ENCODE data around the gene FGGY. TPM values are rescaled to one million over a fixed set of nuclear protein-coding genes. Genes with fewer than 3 reads are reported as not detected.

The FGGY gene
- total RNA-seq, 4 donors from 2014 or later = 20.6 to 138 (median 32.8) TPM

DNA sequence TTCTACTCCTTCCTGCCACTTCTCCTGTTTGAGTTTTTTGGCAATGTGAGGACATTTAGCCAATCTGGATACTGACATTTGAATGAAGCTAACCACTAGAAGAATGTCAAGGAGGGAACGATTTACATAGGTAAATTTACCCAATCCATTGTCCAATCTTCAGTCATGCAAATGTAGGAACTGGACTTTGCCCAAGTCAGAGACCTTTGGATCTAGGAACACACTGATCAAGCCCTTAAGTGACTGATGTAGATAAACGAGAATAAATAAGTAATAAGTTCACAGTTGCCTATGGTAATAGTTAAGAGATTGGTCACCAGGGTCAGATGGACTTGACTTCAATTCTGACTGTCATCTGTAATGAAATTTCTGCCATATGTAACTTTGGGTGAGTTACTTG lies 177.6 kb downstream of the FGGY start:
- no peak for TF ChIP-seq POLR2A (IDR thresholded peaks at IDR 0.05)
- TF ChIP-seq, protein P1, sequence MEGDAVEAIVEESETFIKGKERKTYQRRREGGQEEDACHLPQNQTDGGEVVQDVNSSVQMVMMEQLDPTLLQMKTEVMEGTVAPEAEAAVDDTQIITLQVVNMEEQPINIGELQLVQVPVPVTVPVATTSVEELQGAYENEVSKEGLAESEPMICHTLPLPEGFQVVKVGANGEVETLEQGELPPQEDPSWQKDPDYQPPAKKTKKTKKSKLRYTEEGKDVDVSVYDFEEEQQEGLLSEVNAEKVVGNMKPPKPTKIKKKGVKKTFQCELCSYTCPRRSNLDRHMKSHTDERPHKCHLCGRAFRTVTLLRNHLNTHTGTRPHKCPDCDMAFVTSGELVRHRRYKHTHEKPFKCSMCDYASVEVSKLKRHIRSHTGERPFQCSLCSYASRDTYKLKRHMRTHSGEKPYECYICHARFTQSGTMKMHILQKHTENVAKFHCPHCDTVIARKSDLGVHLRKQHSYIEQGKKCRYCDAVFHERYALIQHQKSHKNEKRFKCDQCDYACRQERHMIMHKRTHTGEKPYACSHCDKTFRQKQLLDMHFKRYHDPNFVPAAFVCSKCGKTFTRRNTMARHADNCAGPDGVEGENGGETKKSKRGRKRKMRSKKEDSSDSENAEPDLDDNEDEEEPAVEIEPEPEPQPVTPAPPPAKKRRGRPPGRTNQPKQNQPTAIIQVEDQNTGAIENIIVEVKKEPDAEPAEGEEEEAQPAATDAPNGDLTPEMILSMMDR (IDR thresholded peaks at IDR 0.05) = no peak
- H3K4me3 ChIP-seq = no peak overlapping the region
- H3K4me1 ChIP-seq = no peaks in the 10 kb centered on the region
- H3K36me3 ChIP-seq = no peaks in the 10 kb centered on the region
- H3K27me3 ChIP-seq = no peaks in the 10 kb centered on the region
- intact Hi-C loops (cut with DNase I; ENCODE audit: low total_unique reads) = no loop called here
- H3K27ac ChIP-seq = no peak overlapping the region
- H3K9me3 ChIP-seq = no peaks in the 10 kb centered on the region
- DNase-seq = no peak

DNA sequence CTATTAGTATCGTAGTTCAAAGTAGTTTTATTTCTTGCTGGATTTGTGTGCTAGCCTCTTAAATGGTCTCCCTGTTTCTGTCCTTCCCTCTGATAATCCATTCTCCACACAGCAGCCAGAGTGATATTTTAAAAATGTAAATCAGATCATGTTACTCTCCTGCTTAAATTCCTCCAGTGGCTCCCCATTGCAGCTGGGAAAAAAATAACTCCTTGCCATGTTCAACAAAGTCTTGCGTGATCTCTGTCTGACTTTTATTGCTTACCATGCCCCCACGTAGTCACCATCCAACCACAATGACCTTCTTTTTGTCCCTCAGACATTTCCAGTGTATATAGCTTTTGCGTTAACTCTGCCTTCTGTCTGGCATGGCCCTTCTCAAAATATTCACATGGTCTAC lies 178.8 kb downstream of the FGGY start:
- Histone ChIP-seq H3K9me3 (no peaks in the 10 kb centered on the region), H3K4me1 (no peaks in the 10 kb centered on the region), H3K36me3 (no peaks in the 10 kb centered on the region), H3K27me3 (no peaks in the 10 kb centered on the region), H3K4me3 (no peak overlapping the region), H3K27ac (no peak overlapping the region)
- TF ChIP-seq POLR2A (IDR thresholded peaks at IDR 0.05) = no peak
- TF ChIP-seq, protein P1 (IDR thresholded peaks at IDR 0.05) = no peak
- intact Hi-C loops (cut with DNase I; ENCODE audit: low total_unique reads) = no loop called here
- DNase-seq = no peak

- Histone ChIP-seq H3K9me3 (no peaks in the 10 kb centered on the region), H3K27me3 (no peaks in the 10 kb centered on the region), H3K4me3 (no peak overlapping the region), H3K36me3 (no peaks in the 10 kb centered on the region), H3K4me1 (no peaks in the 10 kb centered on the region), H3K27ac (no peak overlapping the region)
- no peak for DNase-seq
- no peak for TF ChIP-seq POLR2A (IDR thresholded peaks at IDR 0.05)
- TF ChIP-seq, protein P1 (IDR thresholded peaks at IDR 0.05) = no peak
- intact Hi-C loops (cut with DNase I; ENCODE audit: low total_unique reads) = no loop called here
These were observed 180.4 kb downstream of the FGGY start for GRCh38 chr1:59477286-59477685.

GRCh38 chr1:59477867-59478266 lies 181.0 kb downstream of the FGGY start:
- no peak overlapping the region for H3K4me3 ChIP-seq
- H3K27ac ChIP-seq = no peak overlapping the region
- DNase-seq = no peak
- H3K4me1 ChIP-seq = no peaks in the 10 kb centered on the region
- H3K9me3 ChIP-seq = no peaks in the 10 kb centered on the region
- intact Hi-C loops (cut with DNase I; ENCODE audit: low total_unique reads) = no loop called here
- H3K27me3 ChIP-seq = no peaks in the 10 kb centered on the region
- TF ChIP-seq, protein P1 (IDR thresholded peaks at IDR 0.05) = no peak
- TF ChIP-seq POLR2A (IDR thresholded peaks at IDR 0.05) = no peak
- H3K36me3 ChIP-seq = no peaks in the 10 kb centered on the region

DNA sequence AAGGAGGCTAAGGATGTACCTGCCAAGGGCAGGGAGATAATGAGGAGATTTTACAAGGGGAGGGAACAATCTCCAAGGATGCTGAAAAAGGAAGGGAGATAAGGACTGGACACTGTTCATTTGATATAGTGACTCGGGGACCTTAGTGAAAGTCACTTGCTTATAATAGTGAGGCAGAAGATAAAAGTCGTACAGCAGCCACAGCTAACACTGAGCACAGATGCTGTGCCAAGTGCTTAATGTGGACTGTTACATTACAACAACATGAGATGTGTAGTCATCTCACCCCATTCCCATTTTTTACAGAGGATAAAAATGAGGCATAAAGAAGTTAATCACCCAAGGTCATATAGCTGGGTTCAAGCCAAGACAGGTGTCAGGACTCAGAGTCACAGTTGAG lies 181.9 kb downstream of the FGGY start:
- H3K4me3 ChIP-seq = no peak overlapping the region
- intact Hi-C loops (cut with DNase I; ENCODE audit: low total_unique reads) = no loop called here
- no peak for TF ChIP-seq POLR2A (IDR thresholded peaks at IDR 0.05)
- TF ChIP-seq, protein P1 (IDR thresholded peaks at IDR 0.05) = no peak
- H3K36me3 ChIP-seq = no peaks in the 10 kb centered on the region
- H3K27ac ChIP-seq = no peak overlapping the region
- DNase-seq = no peak
- no peaks in the 10 kb centered on the region for H3K4me1 ChIP-seq
- H3K9me3 ChIP-seq = no peaks in the 10 kb centered on the region
- no peaks in the 10 kb centered on the region for H3K27me3 ChIP-seq

All from uterus (tissue), 4 donors.